ENCODE data around the gene PPP1R12C.

The PPP1R12C gene

DNA sequence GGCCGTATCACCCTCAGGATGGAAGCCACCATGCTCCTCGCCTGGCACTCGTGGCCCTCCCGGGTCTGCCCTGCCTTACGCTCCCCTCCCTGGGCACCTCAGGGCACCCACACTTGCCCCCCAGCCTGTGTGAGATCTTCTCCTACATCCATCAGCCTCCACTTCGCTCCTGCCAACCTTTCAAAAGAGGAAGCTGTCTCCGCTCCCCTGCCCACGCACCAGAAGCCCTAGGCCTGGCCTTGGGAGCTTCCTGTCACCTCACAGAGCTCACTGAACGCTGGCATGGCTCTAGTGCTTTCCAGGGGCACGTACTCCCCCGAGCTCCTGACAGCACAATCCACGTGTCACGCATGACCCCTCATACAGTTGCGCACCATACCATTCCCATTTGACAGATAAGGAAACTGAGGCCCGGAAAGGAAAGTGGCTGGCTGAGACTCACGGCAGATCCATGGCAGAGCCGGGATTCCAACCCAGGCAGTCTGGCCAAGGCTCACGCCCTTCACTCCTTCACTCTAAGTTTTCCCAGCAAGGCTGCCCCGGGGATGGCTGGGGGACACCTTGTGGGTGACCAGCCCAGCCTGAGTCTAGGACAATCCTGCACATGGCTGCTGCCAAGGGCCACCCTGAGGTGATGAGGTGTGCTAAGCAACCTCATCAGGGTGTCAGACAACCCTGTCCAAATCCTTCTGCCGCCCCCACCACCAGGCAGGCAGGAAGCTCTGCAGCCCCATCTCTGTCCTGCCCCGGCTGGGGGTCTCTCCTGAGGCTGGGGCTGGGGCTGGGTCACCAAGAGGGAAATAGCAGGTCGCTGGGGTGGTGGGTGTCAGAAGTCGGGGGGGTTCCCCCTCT, 19.3 kb downstream of the PPP1R12C start:
- TF ChIP-seq, protein P1, sequence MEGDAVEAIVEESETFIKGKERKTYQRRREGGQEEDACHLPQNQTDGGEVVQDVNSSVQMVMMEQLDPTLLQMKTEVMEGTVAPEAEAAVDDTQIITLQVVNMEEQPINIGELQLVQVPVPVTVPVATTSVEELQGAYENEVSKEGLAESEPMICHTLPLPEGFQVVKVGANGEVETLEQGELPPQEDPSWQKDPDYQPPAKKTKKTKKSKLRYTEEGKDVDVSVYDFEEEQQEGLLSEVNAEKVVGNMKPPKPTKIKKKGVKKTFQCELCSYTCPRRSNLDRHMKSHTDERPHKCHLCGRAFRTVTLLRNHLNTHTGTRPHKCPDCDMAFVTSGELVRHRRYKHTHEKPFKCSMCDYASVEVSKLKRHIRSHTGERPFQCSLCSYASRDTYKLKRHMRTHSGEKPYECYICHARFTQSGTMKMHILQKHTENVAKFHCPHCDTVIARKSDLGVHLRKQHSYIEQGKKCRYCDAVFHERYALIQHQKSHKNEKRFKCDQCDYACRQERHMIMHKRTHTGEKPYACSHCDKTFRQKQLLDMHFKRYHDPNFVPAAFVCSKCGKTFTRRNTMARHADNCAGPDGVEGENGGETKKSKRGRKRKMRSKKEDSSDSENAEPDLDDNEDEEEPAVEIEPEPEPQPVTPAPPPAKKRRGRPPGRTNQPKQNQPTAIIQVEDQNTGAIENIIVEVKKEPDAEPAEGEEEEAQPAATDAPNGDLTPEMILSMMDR (IDR thresholded peaks at IDR 0.05), result no peak
- TF ChIP-seq ZFX (IDR thresholded peaks at IDR 0.05; ENCODE audit: borderline replicate concordance), result no peak
- H3K27ac ChIP-seq, result no peak overlapping the region

DNA sequence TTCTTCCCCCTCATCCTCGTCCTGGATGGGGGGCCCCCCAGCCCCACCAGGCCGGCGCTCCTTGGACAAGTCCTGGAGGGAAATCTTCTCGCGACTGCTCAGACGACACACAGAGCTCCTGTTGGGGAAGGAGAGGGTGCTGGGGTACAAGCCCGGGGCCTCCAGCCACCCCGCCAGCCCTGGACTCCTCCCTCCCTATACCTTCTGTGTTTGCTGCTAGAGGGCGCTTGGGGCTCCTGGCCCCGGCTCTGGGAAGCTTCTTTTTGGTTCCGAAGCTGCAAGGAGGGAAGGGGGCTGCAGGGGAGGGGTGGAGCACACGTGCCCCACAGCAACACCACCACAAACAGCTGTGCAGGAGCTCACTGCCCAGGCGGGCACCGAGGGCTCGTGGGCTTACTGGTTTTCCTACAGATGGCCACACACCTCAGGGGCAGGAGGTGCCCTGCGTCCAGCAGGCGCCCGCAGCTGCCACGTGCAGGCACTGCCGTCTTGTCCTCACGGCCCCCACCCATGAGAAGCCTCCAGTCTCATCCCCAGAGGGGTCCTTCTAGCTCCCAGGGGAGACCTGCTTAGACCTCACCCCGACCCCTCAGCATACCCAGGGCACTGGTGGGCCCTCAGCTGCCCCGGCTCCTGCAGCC, 21.3 kb downstream of the PPP1R12C start:
- H3K27ac ChIP-seq, result no peak overlapping the region
- TF ChIP-seq, protein P1 (IDR thresholded peaks at IDR 0.05), result no peak
- no peak for TF ChIP-seq ZFX (IDR thresholded peaks at IDR 0.05; ENCODE audit: borderline replicate concordance)

DNA sequence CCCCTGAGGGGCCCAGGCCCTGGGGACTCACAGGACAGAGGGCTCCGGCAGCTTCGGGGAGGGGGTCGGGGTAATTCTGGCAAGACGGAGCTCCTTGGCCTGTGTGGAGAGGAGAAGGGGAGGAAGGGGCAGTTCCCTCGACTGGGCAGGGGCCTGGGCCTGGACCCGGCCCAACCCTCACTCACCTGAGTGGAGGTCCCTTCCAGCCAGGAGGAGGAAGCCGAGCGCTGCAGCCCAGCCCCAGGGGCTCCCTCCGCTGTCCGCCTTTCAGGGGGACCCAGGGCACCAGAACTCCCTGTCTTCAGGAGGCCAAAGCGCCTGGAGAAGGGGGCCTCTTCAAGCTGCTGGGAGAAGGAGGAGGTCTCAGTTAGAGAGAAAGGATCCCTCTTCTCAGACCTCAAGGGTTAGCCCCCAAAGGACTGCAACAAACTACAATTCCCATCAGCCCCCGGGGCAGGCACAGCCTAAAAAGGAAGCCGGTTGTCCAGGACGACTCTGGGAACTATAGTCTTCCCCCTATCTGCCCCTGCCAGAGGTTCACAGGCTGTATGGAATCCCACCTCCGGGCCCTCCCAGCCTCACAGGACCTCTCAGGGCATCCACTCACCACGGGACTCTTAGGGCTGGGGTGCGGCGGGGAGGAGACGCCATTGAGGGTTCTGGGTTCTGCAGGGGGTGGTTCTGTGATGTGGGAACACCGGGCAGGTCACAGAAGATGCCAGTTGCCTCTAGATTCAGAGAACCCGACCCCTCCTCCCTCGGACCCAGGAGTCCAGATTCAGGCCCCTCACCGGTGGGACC, 22.0 kb downstream of the PPP1R12C start:
- TF ChIP-seq, protein P1 (IDR thresholded peaks at IDR 0.05), result no peak
- no peak for TF ChIP-seq ZFX (IDR thresholded peaks at IDR 0.05; ENCODE audit: borderline replicate concordance)
- no peak overlapping the region for H3K27ac ChIP-seq

DNA sequence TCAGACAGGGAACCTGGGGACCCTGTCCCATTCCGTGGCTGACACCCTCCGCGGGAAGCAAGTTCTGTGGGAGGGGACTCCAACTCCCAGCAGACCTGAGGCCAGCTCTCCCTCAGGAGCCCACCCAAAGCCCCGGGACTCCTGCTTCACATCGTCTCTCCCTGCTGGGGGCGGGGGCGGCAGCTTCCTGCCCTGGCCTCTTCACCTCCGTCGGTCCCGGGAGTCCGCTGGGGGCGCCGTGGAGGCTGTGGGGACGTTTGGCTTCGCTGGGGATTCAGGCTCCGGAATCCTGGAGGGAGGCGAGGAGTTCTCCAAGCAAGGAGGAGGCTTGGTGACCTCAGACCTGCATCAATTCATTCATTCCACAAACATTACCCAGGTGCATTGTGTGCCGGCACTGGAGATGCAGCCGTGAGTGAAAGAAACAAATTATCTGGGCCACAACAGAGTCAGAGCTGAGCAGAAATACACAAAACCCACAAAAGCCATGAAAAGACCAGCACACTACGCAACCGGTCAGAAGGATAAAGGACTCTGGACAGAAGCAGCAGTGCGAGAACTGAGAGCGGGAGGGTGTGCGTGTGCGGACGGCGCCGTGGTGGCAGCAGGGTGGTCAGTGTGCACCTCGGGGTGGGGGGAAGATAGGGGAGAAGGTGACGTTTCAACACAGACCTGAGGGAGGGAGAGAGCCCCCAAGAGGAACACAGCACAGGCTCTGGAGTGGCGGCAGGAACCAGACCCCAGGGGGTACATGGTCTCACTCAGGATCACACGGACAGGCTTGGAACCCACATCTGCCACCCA, 22.8 kb downstream of the PPP1R12C start:
- TF ChIP-seq ZFX (IDR thresholded peaks at IDR 0.05; ENCODE audit: borderline replicate concordance), result no peak
- TF ChIP-seq, protein P1 (IDR thresholded peaks at IDR 0.05), result no peak
- no peak overlapping the region for H3K27ac ChIP-seq

DNA sequence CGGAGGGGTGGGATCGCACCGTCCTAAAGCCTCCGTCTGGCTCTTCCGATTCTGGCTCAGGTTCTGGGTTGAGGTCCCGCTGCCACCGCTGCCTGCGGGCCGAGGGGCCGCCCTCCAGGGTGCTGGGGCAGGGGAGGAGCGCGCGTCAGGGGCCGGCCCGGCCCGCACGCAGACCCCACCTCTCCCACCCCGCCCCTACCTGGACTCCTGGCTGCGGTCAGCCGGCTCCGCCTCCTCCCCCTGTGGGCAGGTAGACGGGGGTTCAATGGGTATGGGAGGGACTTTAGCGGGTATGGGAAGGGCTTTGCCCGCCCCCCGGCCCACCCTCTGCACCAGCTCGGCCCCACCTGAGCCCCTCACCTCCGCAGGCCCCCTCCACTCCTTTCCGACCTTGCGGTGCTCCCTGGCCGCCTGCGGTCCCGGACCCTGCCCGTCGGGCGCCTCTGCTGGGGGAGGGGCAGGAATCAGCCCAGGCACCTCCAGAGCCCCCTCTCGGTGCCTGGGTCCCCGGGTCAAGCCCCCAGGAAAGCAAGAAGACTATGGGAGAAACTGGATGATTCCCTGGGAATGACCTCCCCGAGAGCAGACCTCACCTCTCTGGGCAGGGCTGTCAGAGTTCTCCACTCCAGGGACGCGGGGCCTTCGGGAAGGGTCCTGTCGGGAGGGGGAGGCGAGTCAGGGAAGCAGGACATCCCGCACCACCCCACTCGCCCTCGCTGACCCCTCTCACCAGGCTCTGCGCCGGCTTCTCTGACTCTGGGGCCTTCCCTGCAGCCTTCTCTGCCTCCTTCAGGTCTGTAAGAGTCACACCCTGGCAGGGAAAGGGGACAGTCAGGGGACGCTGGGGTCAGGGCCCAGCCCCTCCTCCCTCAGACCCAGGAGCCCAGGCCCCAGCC, 24.8 kb downstream of the PPP1R12C start:
- TF ChIP-seq ZFX (IDR thresholded peaks at IDR 0.05; ENCODE audit: borderline replicate concordance), result no peak
- TF ChIP-seq, protein P1 (IDR thresholded peaks at IDR 0.05), result no peak
- no peak overlapping the region for H3K27ac ChIP-seq

DNA sequence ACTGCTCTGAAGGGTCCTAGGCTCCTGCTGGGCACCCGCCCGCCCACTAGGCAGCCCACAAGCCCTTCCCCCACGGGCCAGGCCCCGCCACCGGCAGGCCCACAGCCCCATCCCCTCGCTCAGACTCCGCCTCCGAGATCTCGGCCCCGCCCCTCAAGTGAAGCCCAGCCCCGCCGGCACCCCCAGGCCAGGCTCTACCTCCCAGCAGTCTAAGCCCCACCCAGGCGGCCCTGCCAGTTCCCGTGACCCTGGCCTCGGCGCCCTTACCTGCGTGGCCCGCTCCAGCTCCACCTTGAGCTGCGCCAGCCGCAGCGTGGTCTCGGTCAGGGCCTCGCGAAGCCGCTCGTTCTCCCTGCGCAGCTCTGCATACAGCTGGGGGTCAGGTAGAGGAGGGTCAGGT, 25.5 kb downstream of the PPP1R12C start:
- TF ChIP-seq, protein P1 (IDR thresholded peaks at IDR 0.05), result no peak
- TF ChIP-seq ZFX (IDR thresholded peaks at IDR 0.05; ENCODE audit: borderline replicate concordance), result no peak

More for the DNA sequence above, 25.5 kb downstream of the PPP1R12C start:
- no peak overlapping the region for H3K27ac ChIP-seq
